GM10248 (cell line): ENCODE measurements around the gene UTP15.

Source experiments
- CTCF ChIA-PET: fragments of 300-600 bp; sonication (Branson Sonifier 250); formaldehyde crosslinking; extraction: SDS; loops from one replicate; lab custom pipeline; 2021; ENCODE audit warnings: antibody characterized with exemption; lab: Yijun Ruan, JAX
- POLR2A ChIA-PET: fragments of 350-650 bp; sonication (Branson Sonifier 250); formaldehyde crosslinking; extraction: SDS; loops from one replicate; lab custom pipeline; 2020; ENCODE audit warnings: antibody characterized with exemption; lab: Yijun Ruan, JAX
- DNase-seq: peaks from one replicate; pipeline ENCODE4 v3.0.0; 2012; ENCODE audit errors: extremely low spot score
- CTCF ChIP-seq: IDR thresholded peaks from 2 replicates; pipeline ENCODE4 v1.5.1; 2012; ENCODE audit warnings: mild to moderate bottlenecking, low read depth; ENCODE audit errors: extremely low read depth, missing control alignments, control extremely low read depth

Gene UTP15

GRCh38 chr5:73558950-73559349 is 6.6 kb upstream of the UTP15 start:
- POLR2A ChIA-PET = no interaction called here
- DNase-seq = no peak

GRCh38 chr5:73564018-73564417 is 1.5 kb upstream of the UTP15 start:
- no peak for DNase-seq
- TF ChIP-seq CTCF = no peak
- ChIA-PET POLR2A (no interaction called here), CTCF (interaction anchor here (0.9 to 2.0 kb wide), 6 partner anchors 9 to 219 kb away, joined by 3 to 10 read pairs (median 4); no protein-coding TSS in a partner anchor)

More at GRCh38 chr5:73558950-73559349, 6.6 kb upstream of the UTP15 start:
- TF ChIP-seq CTCF = no peak
- CTCF ChIA-PET = interaction anchor here (1.3 kb wide), 1 partner anchor 40 kb away, joined by 3 read pairs; no protein-coding TSS in a partner anchor

GRCh38 chr5:73564675-73565074 is 868 bp upstream of the UTP15 start:
- DNase-seq = no peak
- POLR2A ChIA-PET = no interaction called here
- CTCF ChIA-PET = interaction anchor here (0.9 to 2.0 kb wide), 5 partner anchors 11 to 218 kb away, joined by 3 to 10 read pairs (median 4); no protein-coding TSS in a partner anchor
- TF ChIP-seq CTCF = no peak

GRCh38 chr5:73565969-73566547 is 515 bp downstream of the UTP15 start:
- ChIA-PET CTCF (interaction anchor here (1.4 to 2.1 kb wide), 3 partner anchors 15 to 47 kb away, joined by 3 to 5 read pairs (median 4); no protein-coding TSS in a partner anchor), POLR2A (no interaction called here)
- no peak for DNase-seq
- TF ChIP-seq CTCF = no peak

GRCh38 chr5:73582285-73583145 is 17.0 kb downstream of the UTP15 start:
- CTCF ChIA-PET = interaction anchor here (1.2 to 2.7 kb wide), 3 partner anchors 8 to 32 kb away, joined by 3 to 19 read pairs (median 6); no protein-coding TSS in a partner anchor
- no peak for TF ChIP-seq CTCF
- no peak for DNase-seq
- POLR2A ChIA-PET = no interaction called here

GRCh38 chr5:73587923-73588322 is 22.4 kb downstream of the UTP15 start:
- ChIA-PET POLR2A (no interaction called here), CTCF (interaction anchor here (1.4 to 10.7 kb wide), 3 partner anchors 10 to 204 kb away, joined by 3 to 341 read pairs (median 4); no protein-coding TSS in a partner anchor)
- TF ChIP-seq CTCF = no peak
- peak; percentile 26 for DNase-seq
